AG04449 (cell line): ENCODE data around the gene EPB41L4A.

Experiments used
- CTCF ChIA-PET: fragments of 350-600 bp; formaldehyde crosslinking; extraction: SDS; loops from one replicate; lab custom pipeline; 2021; ENCODE audit warnings: antibody characterized with exemption; lab: Yijun Ruan, JAX
- POLR2A ChIA-PET: fragments of 400-600, 350-600 bp; formaldehyde crosslinking; extraction: SDS; loops from one replicate; lab custom pipeline; 2020; ENCODE audit warnings: antibody characterized with exemption, inconsistent platforms; lab: Yijun Ruan, JAX
- DNase-seq: peaks from one replicate; pipeline ENCODE4 v3.0.0-alpha.2; 2010; ENCODE audit warnings: low read depth, low spot score
- H3K4me3 ChIP-seq: 2 replicates; pipeline ENCODE4 v1.5.1; 2011; ENCODE audit warnings: low read depth, mild to moderate bottlenecking, control low read depth, low read length
- CTCF ChIP-seq: IDR thresholded peaks from one replicate; pipeline ENCODE4 v1.5.1; 2011; ENCODE audit warnings: mild to moderate bottlenecking, moderate library complexity, low read length, control low read depth, inconsistent platforms; ENCODE audit not compliant: insufficient read depth; ENCODE audit errors: missing control alignments

EPB41L4A gene

GRCh38 chr5:112117551-112117950 lies 301.5 kb downstream of the EPB41L4A start:
- no peak for DNase-seq
- CTCF ChIA-PET = no interaction called here
- POLR2A ChIA-PET = no interaction called here
- H3K4me3 ChIP-seq = no peak overlapping the region
- TF ChIP-seq CTCF = no peak

GRCh38 chr5:112116371-112116770 lies 302.7 kb downstream of the EPB41L4A start:
- ChIA-PET POLR2A (no interaction called here), CTCF (no interaction called here)
- TF ChIP-seq CTCF = no peak
- H3K4me3 ChIP-seq = no peak overlapping the region
- no peak for DNase-seq

- no peak for TF ChIP-seq CTCF
- H3K4me3 ChIP-seq = no peak overlapping the region
- CTCF ChIA-PET = interaction anchor here (1.0 kb wide), 1 partner anchor 13 kb away, joined by 4 read pairs; no protein-coding TSS in a partner anchor
- POLR2A ChIA-PET = no interaction called here
- DNase-seq = no peak
Measured at GRCh38 chr5:112113565-112113964, 305.5 kb downstream of the EPB41L4A start.
